Osteoblast (primary cell): ENCODE results near the gene MORN2. TPM values are rescaled to one million over a fixed set of nuclear protein-coding genes. Genes with fewer than 3 reads are reported as not detected.

Source experiments
- DNase-seq: peaks from one replicate; pipeline ENCODE4 v3.0.0; 2011; ENCODE audit warnings: low spot score, mixed read lengths; ENCODE audit not compliant: insufficient read length; ENCODE audit errors: missing footprints
- H2AFZ ChIP-seq: 2 replicates; pipeline ENCODE4 v1.6.0; 2011; ENCODE audit warnings: mild to moderate bottlenecking, low read length
- H3K27ac ChIP-seq: 2 replicates; pipeline ENCODE4 v1.5.1; 2011; ENCODE audit warnings: mild to moderate bottlenecking, low read depth, low read length, moderate library complexity
- H3K27me3 ChIP-seq: 2 replicates; pipeline ENCODE4 v1.6.0; 2012; ENCODE audit warnings: mild to moderate bottlenecking, control low read depth, inconsistent platforms, low read length, moderate library complexity; ENCODE audit not compliant: insufficient read depth
- H3K36me3 ChIP-seq: 2 replicates; pipeline ENCODE4 v1.5.1; 2011; ENCODE audit warnings: mild to moderate bottlenecking, low read length, control low read depth, moderate library complexity; ENCODE audit not compliant: insufficient read depth
- H3K4me1 ChIP-seq: 2 replicates; pipeline ENCODE4 v1.5.1; 2011; ENCODE audit warnings: mild to moderate bottlenecking, low read length, control low read depth, moderate library complexity; ENCODE audit not compliant: insufficient read depth
- H3K4me2 ChIP-seq: 2 replicates; pipeline ENCODE4 v1.6.0; 2011; ENCODE audit warnings: mild to moderate bottlenecking, low read length; ENCODE audit not compliant: insufficient read depth
- H3K4me3 ChIP-seq: fragments of 200-600 bp; sonication (generic); 3 replicates; pipeline ENCODE4 v1.5.1; 2012; ENCODE audit warnings: mild to moderate bottlenecking, low read length, inconsistent platforms; ENCODE audit not compliant: insufficient read depth
- H3K79me2 ChIP-seq: 2 replicates; pipeline ENCODE4 v1.6.0; 2012; ENCODE audit warnings: mild to moderate bottlenecking, low read length, control low read depth, inconsistent platforms; ENCODE audit not compliant: insufficient read depth
- H3K9me3 ChIP-seq: 2 replicates; pipeline ENCODE4 v1.5.1; 2011; ENCODE audit warnings: low read depth, low read length, control low read depth
- H4K20me1 ChIP-seq: 2 replicates; pipeline ENCODE4 v1.6.0; 2012; ENCODE audit warnings: mild to moderate bottlenecking, low read length, control low read depth; ENCODE audit not compliant: insufficient read depth
- total RNA-seq: library from RNA; depleted of rRNA; stranded (reverse); fragments of >200 nt; gene quantifications from 2 replicates; pipeline ENCODE4 v1.2.3, GENCODE V29; 2012
- TF ChIP-seq, protein P1 (sequence below): IDR thresholded peaks from 2 replicates; pipeline ENCODE4 v1.5.1; 2011; ENCODE audit warnings: mild to moderate bottlenecking, low read depth, low read length, moderate library complexity; ENCODE audit errors: extremely low read depth

MORN2 gene
- total RNA-seq, 1 donor, result 16.6 TPM

DNA sequence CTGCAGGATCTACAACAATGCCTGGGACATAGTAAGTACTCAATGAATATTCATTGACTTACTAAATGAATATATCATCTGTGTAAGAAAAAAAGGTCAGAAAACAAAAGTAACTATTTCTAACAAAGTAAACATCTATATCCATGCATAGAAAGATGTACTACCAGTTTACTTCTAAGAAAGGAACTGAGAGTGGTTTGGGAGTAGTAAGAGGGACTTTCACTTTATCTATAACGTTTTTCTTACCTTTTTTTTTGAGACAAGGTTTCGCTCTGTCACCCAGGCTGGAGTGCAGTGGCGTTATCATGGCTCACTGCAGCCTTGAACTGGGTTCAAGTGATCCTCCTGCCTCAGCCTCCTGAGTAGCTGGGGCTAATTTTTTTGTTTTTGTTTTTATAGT lies 25.7 kb upstream of the MORN2 start:
- H3K79me2 ChIP-seq, result no peaks in the 10 kb centered on the region
- TF ChIP-seq, protein P1, sequence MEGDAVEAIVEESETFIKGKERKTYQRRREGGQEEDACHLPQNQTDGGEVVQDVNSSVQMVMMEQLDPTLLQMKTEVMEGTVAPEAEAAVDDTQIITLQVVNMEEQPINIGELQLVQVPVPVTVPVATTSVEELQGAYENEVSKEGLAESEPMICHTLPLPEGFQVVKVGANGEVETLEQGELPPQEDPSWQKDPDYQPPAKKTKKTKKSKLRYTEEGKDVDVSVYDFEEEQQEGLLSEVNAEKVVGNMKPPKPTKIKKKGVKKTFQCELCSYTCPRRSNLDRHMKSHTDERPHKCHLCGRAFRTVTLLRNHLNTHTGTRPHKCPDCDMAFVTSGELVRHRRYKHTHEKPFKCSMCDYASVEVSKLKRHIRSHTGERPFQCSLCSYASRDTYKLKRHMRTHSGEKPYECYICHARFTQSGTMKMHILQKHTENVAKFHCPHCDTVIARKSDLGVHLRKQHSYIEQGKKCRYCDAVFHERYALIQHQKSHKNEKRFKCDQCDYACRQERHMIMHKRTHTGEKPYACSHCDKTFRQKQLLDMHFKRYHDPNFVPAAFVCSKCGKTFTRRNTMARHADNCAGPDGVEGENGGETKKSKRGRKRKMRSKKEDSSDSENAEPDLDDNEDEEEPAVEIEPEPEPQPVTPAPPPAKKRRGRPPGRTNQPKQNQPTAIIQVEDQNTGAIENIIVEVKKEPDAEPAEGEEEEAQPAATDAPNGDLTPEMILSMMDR, result no peak
- no peaks in the 10 kb centered on the region for H3K27me3 ChIP-seq
- H3K4me3 ChIP-seq, result no peak overlapping the region
- no peak overlapping the region for H3K4me2 ChIP-seq
- DNase-seq, result no peak
- H3K27ac ChIP-seq, result no peak overlapping the region
- peaks cover 26% of the 10 kb centered on the region for H3K36me3 ChIP-seq
- H4K20me1 ChIP-seq, result no peaks in the 10 kb centered on the region
- H3K9me3 ChIP-seq, result no peaks in the 10 kb centered on the region
- H3K4me1 ChIP-seq, result no peaks in the 10 kb centered on the region
- no peak overlapping the region for H2AFZ ChIP-seq

DNA sequence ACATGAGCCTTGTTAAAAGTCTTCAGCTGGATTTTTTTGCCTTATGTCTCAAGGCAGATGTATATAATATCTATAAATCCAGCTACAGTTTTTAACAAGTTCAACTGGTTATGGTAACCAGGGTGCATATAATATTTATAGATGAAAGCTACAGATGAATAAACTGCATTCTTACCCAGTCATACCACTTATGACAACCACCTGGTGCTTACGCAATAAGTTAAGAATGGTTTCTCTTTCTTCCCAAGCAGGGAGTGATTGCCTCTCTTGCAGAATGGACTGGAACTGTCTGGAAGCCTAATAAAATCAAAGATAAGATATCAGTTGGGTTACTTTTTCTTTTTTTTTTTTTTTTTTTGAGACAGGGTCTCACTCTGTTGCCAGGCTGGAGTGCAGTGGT lies 19.6 kb upstream of the MORN2 start:
- Histone ChIP-seq H2AFZ (no peak overlapping the region), H3K79me2 (no peaks in the 10 kb centered on the region), H3K9me3 (no peaks in the 10 kb centered on the region), H4K20me1 (no peaks in the 10 kb centered on the region), H3K4me2 (no peak overlapping the region), H3K27ac (no peak overlapping the region), H3K36me3 (peaks cover 62% of the 10 kb centered on the region), H3K4me1 (no peaks in the 10 kb centered on the region), H3K4me3 (no peak overlapping the region), H3K27me3 (no peaks in the 10 kb centered on the region)
- TF ChIP-seq, protein P1, result no peak
- no peak for DNase-seq

DNA sequence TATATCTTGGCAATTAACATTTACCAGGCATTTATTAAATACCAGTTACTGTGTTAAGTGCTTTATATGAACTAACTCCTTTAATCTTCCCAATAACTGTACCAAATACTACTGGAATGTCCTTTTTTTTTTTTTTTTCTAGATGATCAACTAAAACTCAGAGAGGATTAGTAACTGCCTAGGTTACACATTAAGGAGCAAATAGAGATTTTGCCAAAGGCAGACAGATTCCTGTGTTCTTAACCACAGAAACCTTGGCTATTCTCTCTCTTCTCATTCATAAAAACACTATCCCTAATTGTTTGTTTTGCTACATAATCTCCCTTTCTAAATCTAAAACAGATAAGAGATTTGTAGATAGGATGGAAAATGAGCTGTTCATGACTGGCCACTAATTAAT lies 13.3 kb upstream of the MORN2 start:
- Histone ChIP-seq H3K4me1 (no peaks in the 10 kb centered on the region), H3K4me3 (no peak overlapping the region), H3K27me3 (no peaks in the 10 kb centered on the region), H3K36me3 (peaks cover 43% of the 10 kb centered on the region), H3K79me2 (peaks cover 2% of the 10 kb centered on the region), H3K27ac (no peak overlapping the region), H2AFZ (no peak overlapping the region), H3K9me3 (no peaks in the 10 kb centered on the region), H4K20me1 (no peaks in the 10 kb centered on the region), H3K4me2 (no peak overlapping the region)
- TF ChIP-seq, protein P1, result no peak
- no peak for DNase-seq

DNA sequence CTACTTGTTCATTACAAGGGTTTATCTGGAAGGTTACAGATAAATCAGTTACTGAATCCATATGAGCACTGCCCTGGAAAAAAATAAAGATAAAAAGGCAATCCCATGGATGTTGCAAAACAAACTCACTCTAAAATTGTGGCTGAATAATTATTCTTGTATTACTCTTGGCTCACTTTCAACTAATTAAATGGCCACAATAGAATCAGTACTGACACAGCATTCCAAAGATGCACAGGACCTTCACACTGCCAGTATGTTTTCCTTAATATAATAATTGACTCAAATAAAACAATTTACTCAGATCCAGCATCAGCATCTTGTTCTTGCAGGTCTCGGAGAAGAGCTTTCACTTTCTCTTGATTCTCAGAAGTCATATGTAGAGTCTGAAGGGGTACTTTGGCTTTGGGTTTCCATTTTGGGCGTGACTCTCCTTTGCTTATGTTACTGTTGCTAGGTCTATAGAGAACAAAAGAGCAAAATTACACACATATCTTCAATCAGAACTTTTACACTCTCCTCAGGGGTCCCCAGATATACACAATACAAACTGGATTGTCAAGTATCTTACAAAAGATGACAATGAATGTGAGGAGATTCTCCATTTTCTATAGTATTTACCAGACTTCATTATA lies 12.6 kb upstream of the MORN2 start:
- no peak overlapping the region for H3K27ac ChIP-seq
- H3K4me3 ChIP-seq, result no peak overlapping the region
- H3K79me2 ChIP-seq, result peaks cover 2% of the 10 kb centered on the region
- H4K20me1 ChIP-seq, result no peaks in the 10 kb centered on the region
- no peak overlapping the region for H2AFZ ChIP-seq
- H3K9me3 ChIP-seq, result no peaks in the 10 kb centered on the region
- no peaks in the 10 kb centered on the region for H3K27me3 ChIP-seq
- TF ChIP-seq, protein P1, result no peak
- H3K36me3 ChIP-seq, result peaks cover 38% of the 10 kb centered on the region
- H3K4me2 ChIP-seq, result no peak overlapping the region
- DNase-seq, result no peak
- no peaks in the 10 kb centered on the region for H3K4me1 ChIP-seq
